Myometrial cell (primary cell): ENCODE results near the gene TNNI3K. TPM values are rescaled to one million over a fixed set of nuclear protein-coding genes. Genes with fewer than 3 reads are reported as not detected.

Experiments used
- total RNA-seq: library from RNA; depleted of rRNA; stranded (reverse); fragments of >200 nt; gene quantifications from 2 replicates; pipeline ENCODE4 v1.2.3, GENCODE V29; 2015

The TNNI3K gene, protein sequence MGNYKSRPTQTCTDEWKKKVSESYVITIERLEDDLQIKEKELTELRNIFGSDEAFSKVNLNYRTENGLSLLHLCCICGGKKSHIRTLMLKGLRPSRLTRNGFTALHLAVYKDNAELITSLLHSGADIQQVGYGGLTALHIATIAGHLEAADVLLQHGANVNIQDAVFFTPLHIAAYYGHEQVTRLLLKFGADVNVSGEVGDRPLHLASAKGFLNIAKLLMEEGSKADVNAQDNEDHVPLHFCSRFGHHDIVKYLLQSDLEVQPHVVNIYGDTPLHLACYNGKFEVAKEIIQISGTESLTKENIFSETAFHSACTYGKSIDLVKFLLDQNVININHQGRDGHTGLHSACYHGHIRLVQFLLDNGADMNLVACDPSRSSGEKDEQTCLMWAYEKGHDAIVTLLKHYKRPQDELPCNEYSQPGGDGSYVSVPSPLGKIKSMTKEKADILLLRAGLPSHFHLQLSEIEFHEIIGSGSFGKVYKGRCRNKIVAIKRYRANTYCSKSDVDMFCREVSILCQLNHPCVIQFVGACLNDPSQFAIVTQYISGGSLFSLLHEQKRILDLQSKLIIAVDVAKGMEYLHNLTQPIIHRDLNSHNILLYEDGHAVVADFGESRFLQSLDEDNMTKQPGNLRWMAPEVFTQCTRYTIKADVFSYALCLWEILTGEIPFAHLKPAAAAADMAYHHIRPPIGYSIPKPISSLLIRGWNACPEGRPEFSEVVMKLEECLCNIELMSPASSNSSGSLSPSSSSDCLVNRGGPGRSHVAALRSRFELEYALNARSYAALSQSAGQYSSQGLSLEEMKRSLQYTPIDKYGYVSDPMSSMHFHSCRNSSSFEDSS
- total RNA-seq = 1.2 and 6.2 TPM in 2 replicates

GRCh38 chr1:74235153-74235552 is at the start of gene TNNI3K:
TNNI3K (plus strand) TSS chr1:74235387; CDS start chr1:74235452, 65 bp downstream.

GRCh38 chr1:74197657-74198552 is 37.3 kb upstream of the TNNI3K start, which contains the start of the genes FPGT and LRRIQ3:
FPGT (plus strand) TSS chr1:74198242; CDS start chr1:74198279, 37 bp downstream.
LRRIQ3 (minus strand) TSS chr1:74198176; CDS start chr1:74183684, 14,492 bp downstream.

GRCh38 chr1:74512170-74512915 is 277.2 kb downstream of the TNNI3K start, which contains the start of gene LRRC53:
LRRC53 (minus strand) TSS chr1:74512611; CDS start chr1:74483349, 29,262 bp downstream.

Other genes starting within 250 kb of the TNNI3K start
- gene LRRIQ3, start 37.2 kb upstream of the TNNI3K start, total RNA-seq = 0.89 and 1.7 TPM in 2 replicates
- 13.1 and 16.1 TPM in 2 replicates for gene FPGT, start 37.1 kb upstream of the TNNI3K start, total RNA-seq